GM19438 (cell line): ENCODE measurements around the gene FGF9.

Experiments
- ATAC-seq: cut with Tn5 transposase; IDR thresholded peaks from one replicate; pipeline ENCODE4 v1.9.1; 2021; ENCODE audit warnings: low read depth; ENCODE audit not compliant: unreplicated experiment

FGF9 gene

DNA sequence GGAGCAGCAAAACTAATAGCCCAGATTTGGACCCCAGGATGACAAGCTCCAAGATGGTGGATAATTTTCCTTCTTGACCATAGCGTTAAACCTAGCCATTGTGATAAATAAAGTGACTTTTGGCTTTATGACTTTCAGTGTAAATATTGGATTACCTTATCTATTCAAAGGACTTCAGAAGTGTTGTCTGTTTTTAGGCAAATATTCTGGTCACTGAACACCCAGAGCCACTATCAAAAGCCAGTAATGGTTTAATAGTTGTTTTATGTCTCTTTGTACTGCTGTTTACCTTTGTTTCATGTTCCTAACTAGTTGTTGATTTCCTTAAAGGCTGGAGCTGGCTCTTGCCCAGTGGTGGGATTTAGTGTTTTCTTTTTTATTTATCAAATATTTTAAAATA is 81.6 kb downstream of the FGF9 start:
- no peak for ATAC-seq

- ATAC-seq = no peak
Observed at GRCh38 chr13:21753117-21753729, 82.3 kb downstream of the FGF9 start.
